Keratinocyte (primary cell): ENCODE data around the gene S100A13. TPM values are rescaled to one million over a fixed set of nuclear protein-coding genes. Genes with fewer than 3 reads are reported as not detected.

Experiments used
- DNase-seq: peaks from one replicate; pipeline ENCODE4 v3.0.0-alpha.2; 2011; ENCODE audit warnings: low read depth, missing footprints, low spot score
- FAIRE-seq: peaks from 2 replicates; lab custom pipeline; 2011; peaks lifted over from hg19 to GRCh38; lab: Jason Lieb, UNC
- H2AFZ ChIP-seq: 2 replicates; pipeline ENCODE4 v1.6.0; 2012; ENCODE audit warnings: low read length, control low read depth, inconsistent platforms; ENCODE audit not compliant: control insufficient read depth
- H3K27ac ChIP-seq: 2 replicates; pipeline ENCODE4 v1.5.1; 2011; ENCODE audit warnings: low read length; ENCODE audit not compliant: control insufficient read depth, insufficient read depth
- H3K27me3 ChIP-seq: 3 replicates; pipeline ENCODE4 v1.6.0; 2011; ENCODE audit warnings: low read length; ENCODE audit not compliant: control insufficient read depth, insufficient read depth; ENCODE audit errors: extremely low read depth
- H3K36me3 ChIP-seq, 2 experiments: 2 replicates in 1 of 2; 3 replicates in 1 of 2; pipeline ENCODE4 v1.5.1; 2011; ENCODE audit warnings: low read length in 2 of 2, mild to moderate bottlenecking in 1 of 2; ENCODE audit not compliant: control insufficient read depth in 2 of 2, insufficient read depth in 2 of 2; ENCODE audit errors: extremely low read depth in 1 of 2
- H3K4me1 ChIP-seq: 3 replicates; pipeline ENCODE4 v1.5.1; 2011; ENCODE audit warnings: low read length; ENCODE audit not compliant: control insufficient read depth, insufficient read depth; ENCODE audit errors: extremely low read depth
- H3K4me2 ChIP-seq: 3 replicates; pipeline ENCODE4 v1.6.0; 2011; ENCODE audit warnings: low read depth, low read length; ENCODE audit not compliant: control insufficient read depth, insufficient read depth; ENCODE audit errors: extremely low read depth
- H3K4me3 ChIP-seq, 3 experiments: fragments of 200-600 bp in 1 of 3; sonication (generic) in 1 of 3; 2 replicates in 2 of 3; 3 replicates in 1 of 3; pipeline ENCODE4 v1.5.1; 2011 to 2016; ENCODE audit warnings: low read length in 3 of 3, mild to moderate bottlenecking in 3 of 3, control low read depth in 2 of 3, inconsistent platforms in 1 of 3, low read depth in 1 of 3, mixed read lengths in 1 of 3, mixed run types in 1 of 3, moderate library complexity in 1 of 3; ENCODE audit not compliant: control insufficient read depth in 2 of 3, insufficient read depth in 2 of 3; ENCODE audit errors: extremely low read depth in 1 of 3
- H3K79me2 ChIP-seq: 2 replicates; pipeline ENCODE4 v1.6.0; 2012; ENCODE audit warnings: low read length; ENCODE audit not compliant: control insufficient read depth, insufficient read depth
- H3K9ac ChIP-seq: 3 replicates; pipeline ENCODE4 v1.6.0; 2011; ENCODE audit warnings: low read length; ENCODE audit not compliant: control insufficient read depth, insufficient read depth; ENCODE audit errors: extremely low read depth
- H3K9me1 ChIP-seq: 3 replicates; pipeline ENCODE4 v1.6.0; 2011; ENCODE audit warnings: low read length; ENCODE audit not compliant: control insufficient read depth, insufficient read depth; ENCODE audit errors: extremely low read depth
- H3K9me3 ChIP-seq: 2 replicates; pipeline ENCODE4 v1.5.1; 2012; ENCODE audit warnings: low read depth, low read length; ENCODE audit not compliant: control insufficient read depth
- H4K20me1 ChIP-seq: 3 replicates; pipeline ENCODE4 v1.6.0; 2011; ENCODE audit warnings: low read length; ENCODE audit not compliant: control insufficient read depth, insufficient read depth; ENCODE audit errors: extremely low read depth
- CTCF ChIP-seq, 3 experiments: IDR thresholded peaks in 1 of 3; conservative IDR thresholded peaks in 1 of 3; optimal IDR thresholded peaks in 1 of 3; 2 replicates in 2 of 3; 3 replicates in 1 of 3; pipeline versions ENCODE3 to v1.5.1; 2011; ENCODE audit warnings: low read length in 3 of 3, mild to moderate bottlenecking in 3 of 3, moderate library complexity in 2 of 3, control low read depth in 1 of 3, inconsistent platforms in 1 of 3; ENCODE audit not compliant: insufficient read depth in 2 of 3; ENCODE audit errors: extremely low read depth in 1 of 3
- EZH2 ChIP-seq: IDR thresholded peaks from one replicate; pipeline ENCODE4 v1.6.1; 2012; ENCODE audit warnings: inconsistent platforms, mild to moderate bottlenecking, low read length, moderate library complexity
- dilution Hi-C: fragments of 300-500 bp; cut with MboI; formaldehyde crosslinking; loops from one replicate; pipeline ENCODE4 v1.7.0; 2020; ENCODE audit warnings: low sequenced_read_pairs; ENCODE audit not compliant: extremely low pct_ligation_motif_present
- polyA plus RNA-seq, 5 experiments: library from polyadenylated mRNA; depleted of rRNA in 3 of 5; stranded (reverse) in 3 of 5; stranded (forward) in 1 of 5; unstranded in 1 of 5; fragments of >200 nt; gene quantifications; 1 replicate in 1 of 5; 2 replicates in 3 of 5; 3 replicates in 1 of 5; pipeline versions ENCODE4 v1.2.1 to v1.2.3, GENCODE V29; 2011 to 2012; ENCODE audit warnings: missing spikeins in 2 of 5, low read depth in 1 of 5, low replicate concordance in 1 of 5

Gene S100A13
- polyA plus RNA-seq, 1 donor (not counting 4 experiments of a cell fraction or from before 2014, with no cell fraction given), result 215 TPM

GRCh38 chr1:153616144-153616916 lies 11.0 kb downstream of the S100A13 start, which contains the start of gene S100A14:
Gene S100A14 (minus strand): TSS chr1:153616325. CDS start chr1:153615858, 467 bp downstream.
- Histone ChIP-seq H3K4me2 (peak within 1 kb of the TSS; percentile 86), H3K9me1 (no peaks in the 10 kb centered on the region)

GRCh38 chr1:153615406-153615805 lies 11.9 kb downstream of the S100A13 start:
- H3K79me2 ChIP-seq, result peaks cover 54% of the 10 kb centered on the region
- H3K9ac ChIP-seq, result peak overlapping the region; percentile 99
- peaks cover 8 to 39% of the 10 kb centered on the region in 2 experiments for H3K36me3 ChIP-seq
- no peaks in the 10 kb centered on the region for H3K9me1 ChIP-seq
- H3K4me2 ChIP-seq, result peak overlapping the region; percentile 86
- FAIRE-seq (no peak), DNase-seq (no peak)
- H3K27me3 ChIP-seq, result no peaks in the 10 kb centered on the region
- peaks cover 33% of the 10 kb centered on the region for H3K4me1 ChIP-seq
- peak overlapping the region; percentile 90 to 100 (median 98) for H3K4me3 ChIP-seq
- peak overlapping the region; percentile 99 for H3K27ac ChIP-seq
- dilution Hi-C loops, result no loop called here
- H2AFZ ChIP-seq, result no peak overlapping the region
- no peaks in the 10 kb centered on the region for H4K20me1 ChIP-seq
- TF ChIP-seq CTCF (optimal IDR thresholded peaks at IDR 0.05 in 1 of 3, IDR thresholded peaks at IDR 0.05 in 1 of 3, conservative IDR thresholded peaks at IDR 0.05 in 1 of 3; ENCODE audit: extremely low read depth in 1 of 3, insufficient read depth in 2 of 3, low read length in 3 of 3) (no peak), EZH2 (no peak)
- H3K9me3 ChIP-seq, result no peaks in the 10 kb centered on the region

More at GRCh38 chr1:153616144-153616916, 11.0 kb downstream of the S100A13 start, which contains the start of gene S100A14:
- Histone ChIP-seq H3K9ac (peak within 1 kb of the TSS; percentile 99), H3K4me3 (peak within 1 kb of the TSS; percentile 90 to 100 (median 98)), H3K27me3 (no peaks in the 10 kb centered on the region), H3K79me2 (peaks cover 46% of the 10 kb centered on the region), H4K20me1 (no peaks in the 10 kb centered on the region), H3K4me1 (peaks cover 33% of the 10 kb centered on the region), H2AFZ (no peak within 1 kb of the TSS), H3K9me3 (no peaks in the 10 kb centered on the region), H3K27ac (peak within 1 kb of the TSS; percentile 99), H3K36me3 (peaks cover 8 to 42% of the 10 kb centered on the region in 2 experiments)
- FAIRE-seq, result peak; percentile 87
- dilution Hi-C loops, result no loop called here
- TF ChIP-seq CTCF (optimal IDR thresholded peaks at IDR 0.05 in 1 of 3, IDR thresholded peaks at IDR 0.05 in 1 of 3, conservative IDR thresholded peaks at IDR 0.05 in 1 of 3; ENCODE audit: extremely low read depth in 1 of 3, insufficient read depth in 2 of 3, low read length in 3 of 3) (no peak), EZH2 (no peak)
- DNase-seq, result peak; percentile 95
